ENCODE measurements around the gene ZNF208. TPM values are rescaled to one million over a fixed set of nuclear protein-coding genes. Genes with fewer than 3 reads are reported as not detected.

Gene ZNF208
- total and polyA plus RNA-seq, 2 donors (not counting 1 experiment from before 2014, with no cell fraction given), result 0.09 to 3.6 TPM

DNA sequence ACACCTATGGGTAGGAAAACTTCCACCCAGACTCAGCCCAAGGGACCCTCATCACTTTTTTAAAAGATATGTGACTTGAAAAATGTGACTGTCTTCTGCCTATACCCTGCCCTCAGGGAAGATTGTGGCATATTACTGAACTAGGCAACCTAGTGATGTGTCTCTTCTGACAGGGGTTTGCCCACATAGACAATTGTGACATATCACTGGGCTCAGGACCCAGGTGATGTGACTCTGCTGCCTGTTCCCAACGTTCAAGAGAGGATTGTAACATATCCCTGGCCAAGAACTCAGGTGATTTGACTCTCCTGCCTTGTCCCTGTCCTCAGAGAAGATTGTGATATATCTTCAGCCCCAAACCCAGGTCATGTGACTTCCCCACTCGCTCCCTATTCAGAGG, 88.5 kb downstream of the ZNF208 start:
- H2AFZ ChIP-seq (ENCODE audit: low read length), result no peak overlapping the region
- no peaks in the 10 kb centered on the region for H3K27me3 ChIP-seq (ENCODE audit: control insufficient read depth, insufficient read depth, low read length)
- no peak for DNase-seq (ENCODE audit: low read depth in 2 of 2)
- no peak overlapping the region for H3K27ac ChIP-seq (ENCODE audit: insufficient read depth, low read length)
- H3K4me3 ChIP-seq (replicated peaks in 1 of 4; ENCODE audit: control extremely low read depth in 1 of 4, insufficient read depth in 1 of 4, low read depth in 3 of 4, low read length in 4 of 4), result no peak overlapping the region
- no peaks in the 10 kb centered on the region for H3K79me2 ChIP-seq (ENCODE audit: control insufficient read depth, insufficient read depth, low read length)
- no peak overlapping the region for H3K9ac ChIP-seq (ENCODE audit: insufficient read depth, low read length)
- no peaks in the 10 kb centered on the region for H3K9me3 ChIP-seq (ENCODE audit: control insufficient read depth, insufficient read depth, low read depth, low read length)
- H4K20me1 ChIP-seq (ENCODE audit: control insufficient read depth, extremely low read depth, insufficient read depth, low read length), result no peaks in the 10 kb centered on the region
- no peak overlapping the region for H3K4me2 ChIP-seq (ENCODE audit: extremely low read depth, insufficient read depth, low read length)
- H3K4me1 ChIP-seq (ENCODE audit: control insufficient read depth, extremely low read depth, insufficient read depth, low read length), result no peaks in the 10 kb centered on the region
- no peak for TF ChIP-seq EZH2 (IDR thresholded peaks at IDR 0.05; ENCODE audit: low read length, missing control alignments)
- TF ChIP-seq, protein P1, sequence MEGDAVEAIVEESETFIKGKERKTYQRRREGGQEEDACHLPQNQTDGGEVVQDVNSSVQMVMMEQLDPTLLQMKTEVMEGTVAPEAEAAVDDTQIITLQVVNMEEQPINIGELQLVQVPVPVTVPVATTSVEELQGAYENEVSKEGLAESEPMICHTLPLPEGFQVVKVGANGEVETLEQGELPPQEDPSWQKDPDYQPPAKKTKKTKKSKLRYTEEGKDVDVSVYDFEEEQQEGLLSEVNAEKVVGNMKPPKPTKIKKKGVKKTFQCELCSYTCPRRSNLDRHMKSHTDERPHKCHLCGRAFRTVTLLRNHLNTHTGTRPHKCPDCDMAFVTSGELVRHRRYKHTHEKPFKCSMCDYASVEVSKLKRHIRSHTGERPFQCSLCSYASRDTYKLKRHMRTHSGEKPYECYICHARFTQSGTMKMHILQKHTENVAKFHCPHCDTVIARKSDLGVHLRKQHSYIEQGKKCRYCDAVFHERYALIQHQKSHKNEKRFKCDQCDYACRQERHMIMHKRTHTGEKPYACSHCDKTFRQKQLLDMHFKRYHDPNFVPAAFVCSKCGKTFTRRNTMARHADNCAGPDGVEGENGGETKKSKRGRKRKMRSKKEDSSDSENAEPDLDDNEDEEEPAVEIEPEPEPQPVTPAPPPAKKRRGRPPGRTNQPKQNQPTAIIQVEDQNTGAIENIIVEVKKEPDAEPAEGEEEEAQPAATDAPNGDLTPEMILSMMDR (conservative IDR thresholded peaks at IDR 0.05 in 1 of 2, IDR thresholded peaks at IDR 0.05 in 1 of 2; ENCODE audit: low read depth in 1 of 2, low read length in 2 of 2), result no peak
- no peaks in the 10 kb centered on the region for H3K36me3 ChIP-seq (ENCODE audit: control insufficient read depth, insufficient read depth, low read length)

GRCh38 chr19:21921691-21922180, 89.0 kb downstream of the ZNF208 start:
- Histone ChIP-seq H3K9ac (ENCODE audit: insufficient read depth, low read length) (no peak overlapping the region), H3K36me3 (ENCODE audit: control insufficient read depth, insufficient read depth, low read length) (no peaks in the 10 kb centered on the region), H3K4me3 (replicated peaks in 1 of 4; ENCODE audit: control extremely low read depth in 1 of 4, insufficient read depth in 1 of 4, low read depth in 3 of 4, low read length in 4 of 4) (no peak overlapping the region), H2AFZ (ENCODE audit: low read length) (no peak overlapping the region), H3K79me2 (ENCODE audit: control insufficient read depth, insufficient read depth, low read length) (no peaks in the 10 kb centered on the region), H3K9me3 (ENCODE audit: control insufficient read depth, insufficient read depth, low read depth, low read length) (no peaks in the 10 kb centered on the region), H3K27ac (ENCODE audit: insufficient read depth, low read length) (no peak overlapping the region), H3K4me2 (ENCODE audit: extremely low read depth, insufficient read depth, low read length) (no peak overlapping the region), H4K20me1 (ENCODE audit: control insufficient read depth, extremely low read depth, insufficient read depth, low read length) (no peaks in the 10 kb centered on the region), H3K4me1 (ENCODE audit: control insufficient read depth, extremely low read depth, insufficient read depth, low read length) (no peaks in the 10 kb centered on the region), H3K27me3 (ENCODE audit: control insufficient read depth, insufficient read depth, low read length) (no peaks in the 10 kb centered on the region)
- no peak for TF ChIP-seq EZH2 (IDR thresholded peaks at IDR 0.05; ENCODE audit: low read length, missing control alignments)
- TF ChIP-seq, protein P1 (conservative IDR thresholded peaks at IDR 0.05 in 1 of 2, IDR thresholded peaks at IDR 0.05 in 1 of 2; ENCODE audit: low read depth in 1 of 2, low read length in 2 of 2), result no peak
- no peak for DNase-seq (ENCODE audit: low read depth in 2 of 2)

- DNase-seq (ENCODE audit: low read depth in 2 of 2), result no peak
- Histone ChIP-seq H4K20me1 (ENCODE audit: control insufficient read depth, extremely low read depth, insufficient read depth, low read length) (no peaks in the 10 kb centered on the region), H3K4me3 (replicated peaks in 1 of 4; ENCODE audit: control extremely low read depth in 1 of 4, insufficient read depth in 1 of 4, low read depth in 3 of 4, low read length in 4 of 4) (no peak overlapping the region), H3K4me1 (ENCODE audit: control insufficient read depth, extremely low read depth, insufficient read depth, low read length) (no peaks in the 10 kb centered on the region), H3K9ac (ENCODE audit: insufficient read depth, low read length) (no peak overlapping the region), H3K9me3 (ENCODE audit: control insufficient read depth, insufficient read depth, low read depth, low read length) (no peaks in the 10 kb centered on the region), H3K36me3 (ENCODE audit: control insufficient read depth, insufficient read depth, low read length) (no peaks in the 10 kb centered on the region), H3K27ac (ENCODE audit: insufficient read depth, low read length) (no peak overlapping the region), H2AFZ (ENCODE audit: low read length) (no peak overlapping the region), H3K27me3 (ENCODE audit: control insufficient read depth, insufficient read depth, low read length) (no peaks in the 10 kb centered on the region), H3K4me2 (ENCODE audit: extremely low read depth, insufficient read depth, low read length) (no peak overlapping the region), H3K79me2 (ENCODE audit: control insufficient read depth, insufficient read depth, low read length) (no peaks in the 10 kb centered on the region)
- TF ChIP-seq, protein P1 (conservative IDR thresholded peaks at IDR 0.05 in 1 of 2, IDR thresholded peaks at IDR 0.05 in 1 of 2; ENCODE audit: low read depth in 1 of 2, low read length in 2 of 2), result no peak
- TF ChIP-seq EZH2 (IDR thresholded peaks at IDR 0.05; ENCODE audit: low read length, missing control alignments), result no peak
Measured at GRCh38 chr19:21915411-21915810, 95.3 kb downstream of the ZNF208 start.
